HG02763 (cell line): ENCODE data around the gene CCL5.
A peak's percentile ranks its signal among the peaks of the same experiment; 100 is the strongest.
"Not testable (repeated sequence)": the region's sequence is repeated elsewhere in the genome, so short reads cannot be mapped to it uniquely, and the experiment has no call there.

Experiments
- ATAC-seq: cut with Tn5 transposase; IDR thresholded peaks from one replicate; pipeline ENCODE4 v1.9.1; 2021; ENCODE audit warnings: mild to moderate bottlenecking, moderate library complexity; ENCODE audit not compliant: unreplicated experiment

The CCL5 gene

DNA sequence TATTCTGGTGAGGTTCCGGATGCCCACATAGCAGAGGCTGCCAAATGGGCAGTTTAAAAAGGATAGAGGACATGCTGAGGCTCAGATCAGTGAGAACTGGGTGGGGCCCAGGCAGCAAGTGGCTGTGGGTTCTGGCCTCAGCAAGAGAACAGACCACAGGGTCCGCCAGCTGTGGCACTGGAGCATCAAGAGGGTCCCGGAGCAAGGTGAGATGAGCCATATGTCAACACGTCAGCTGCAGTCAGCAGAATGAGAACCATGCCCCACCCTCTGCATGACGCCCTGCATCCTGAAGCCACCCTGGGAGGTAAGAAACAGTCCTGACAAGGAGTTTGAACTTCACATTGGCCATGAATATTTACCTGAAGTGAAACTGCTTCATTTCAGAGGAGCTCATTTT lies 20.1 kb upstream of the CCL5 start:
- no peak for ATAC-seq

GRCh38 chr17:35898283-35899070 lies 18.3 kb upstream of the CCL5 start:
- no peak for ATAC-seq

DNA sequence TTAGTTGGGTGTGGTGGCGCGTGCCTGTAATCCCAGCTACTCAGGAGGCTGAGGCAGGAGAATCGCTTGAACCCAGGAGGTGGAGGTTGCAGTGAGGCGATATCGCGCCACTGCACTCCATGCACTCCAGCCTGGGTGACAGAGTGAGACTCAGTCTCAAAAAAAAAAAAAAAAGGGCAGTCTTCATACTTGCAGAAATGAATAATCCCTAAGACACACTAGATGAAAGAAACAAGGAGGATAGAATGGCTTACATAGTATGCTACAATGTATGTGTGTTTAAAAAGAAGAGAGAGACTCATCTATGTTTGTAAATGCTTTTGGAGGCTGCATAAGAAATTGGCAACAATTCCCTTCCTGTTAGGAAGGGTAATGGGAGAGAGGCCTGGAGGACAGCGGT lies 17.6 kb upstream of the CCL5 start:
- ATAC-seq: not testable (repeated sequence)

DNA sequence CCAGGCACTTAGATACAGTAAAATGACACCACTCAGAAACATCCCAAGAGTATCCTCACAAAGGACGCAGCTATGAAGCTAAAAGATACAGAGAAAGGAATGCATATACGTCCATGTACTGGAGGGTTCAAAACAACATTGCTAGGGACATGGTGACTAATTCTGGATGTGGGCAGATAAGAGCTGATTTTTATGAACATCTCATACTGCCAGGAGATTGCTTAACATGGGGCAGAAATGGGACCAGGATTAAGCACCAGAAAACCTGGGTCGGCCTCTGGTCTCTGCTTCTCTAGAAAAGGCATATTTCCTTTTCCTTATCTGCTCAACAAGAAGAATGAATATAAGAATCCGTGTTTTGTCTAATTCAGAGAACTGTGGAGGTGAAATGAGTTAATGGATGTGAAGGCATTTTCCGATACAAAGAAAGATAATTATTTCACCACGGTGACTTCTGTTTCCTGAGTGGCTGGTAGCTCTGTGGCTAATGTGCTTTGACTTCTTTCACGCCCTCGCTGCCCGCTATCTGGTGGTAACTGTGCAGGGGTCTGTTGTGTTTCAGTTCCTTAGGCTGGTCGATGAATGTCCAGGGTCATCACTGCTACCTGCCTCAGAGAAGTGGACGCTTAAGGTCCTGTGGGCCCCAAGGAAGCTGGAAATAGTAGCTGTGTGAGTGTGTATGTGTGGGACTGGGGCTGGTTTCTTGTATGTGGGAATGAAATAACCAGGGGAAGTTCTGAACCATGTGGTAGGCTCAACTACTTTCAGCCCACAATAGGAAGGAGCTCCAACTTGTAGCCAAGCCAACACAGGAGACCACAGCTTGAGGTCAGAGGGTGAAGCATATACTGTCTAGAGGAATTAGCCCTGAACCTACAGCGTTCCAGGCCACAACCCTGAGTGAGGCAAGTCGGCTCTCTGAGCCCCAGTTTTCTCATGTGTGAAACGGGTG lies 15.8 kb upstream of the CCL5 start:
- ATAC-seq: peak; percentile 43

GRCh38 chr17:35894206-35894605 lies 14.0 kb upstream of the CCL5 start:
- ATAC-seq: no peak

DNA sequence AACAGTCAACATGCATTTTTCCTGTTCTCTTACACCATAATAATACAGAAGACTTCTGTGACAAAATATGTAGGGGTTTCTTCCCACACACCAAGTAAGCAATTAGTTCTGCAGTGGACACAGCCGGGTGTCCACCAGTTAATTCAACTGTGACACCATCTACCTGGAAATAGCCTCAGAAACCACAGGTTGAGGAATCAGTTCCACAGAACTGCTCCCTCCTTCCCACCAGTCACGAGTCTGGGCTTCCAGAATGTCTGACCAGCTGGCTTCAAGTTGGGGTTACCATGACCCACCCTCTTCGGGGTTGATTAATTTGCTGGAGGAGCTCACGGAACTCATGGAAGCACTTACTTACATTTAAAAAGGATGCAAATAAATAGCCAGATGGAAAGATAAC lies 13.6 kb upstream of the CCL5 start:
- no peak for ATAC-seq

DNA sequence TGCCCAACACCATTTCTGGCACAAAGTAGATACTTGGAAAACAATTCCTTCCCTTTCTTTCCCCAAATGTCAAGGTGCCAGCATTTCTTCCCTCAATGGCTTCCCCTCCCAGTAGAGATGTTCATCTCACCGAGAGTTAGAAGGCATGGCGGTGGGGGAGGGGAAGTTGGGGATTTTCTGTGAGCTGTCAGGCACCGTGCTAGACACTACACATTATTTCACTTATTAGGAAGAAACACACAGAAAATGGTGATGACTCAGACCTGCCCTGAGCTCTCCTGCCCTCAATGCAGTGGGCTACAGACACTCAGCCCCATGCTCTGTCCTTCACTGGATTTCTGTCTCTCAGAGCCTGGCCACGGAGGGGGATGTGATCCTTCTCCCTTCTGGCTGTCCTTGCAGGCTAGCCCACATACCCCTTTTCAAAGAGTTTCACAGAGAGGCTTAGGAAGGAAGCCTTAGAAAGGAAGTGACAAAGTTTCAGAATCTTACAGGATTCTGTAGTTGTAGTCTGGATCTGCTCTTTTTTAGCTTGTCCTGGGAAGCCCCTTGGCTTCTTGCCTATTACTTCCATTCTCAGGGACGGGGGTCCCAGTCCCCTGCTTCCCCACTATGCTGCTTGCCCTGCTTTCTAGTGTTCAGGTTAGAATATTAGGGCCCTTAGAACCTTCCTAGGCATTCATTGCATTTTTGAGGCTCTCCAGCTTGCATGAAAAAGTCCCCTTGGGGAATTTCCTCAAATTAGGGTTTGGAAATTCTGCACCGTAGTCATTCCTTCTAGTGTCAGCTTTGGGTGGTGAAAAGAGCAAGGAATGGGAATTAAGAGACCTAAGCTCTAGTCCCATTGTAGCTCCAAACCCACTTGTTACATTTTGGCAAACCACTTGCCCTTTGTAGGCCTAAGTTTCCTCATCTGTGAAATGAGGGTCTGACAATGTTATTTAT lies 12.2 kb upstream of the CCL5 start:
- ATAC-seq: no peak

DNA sequence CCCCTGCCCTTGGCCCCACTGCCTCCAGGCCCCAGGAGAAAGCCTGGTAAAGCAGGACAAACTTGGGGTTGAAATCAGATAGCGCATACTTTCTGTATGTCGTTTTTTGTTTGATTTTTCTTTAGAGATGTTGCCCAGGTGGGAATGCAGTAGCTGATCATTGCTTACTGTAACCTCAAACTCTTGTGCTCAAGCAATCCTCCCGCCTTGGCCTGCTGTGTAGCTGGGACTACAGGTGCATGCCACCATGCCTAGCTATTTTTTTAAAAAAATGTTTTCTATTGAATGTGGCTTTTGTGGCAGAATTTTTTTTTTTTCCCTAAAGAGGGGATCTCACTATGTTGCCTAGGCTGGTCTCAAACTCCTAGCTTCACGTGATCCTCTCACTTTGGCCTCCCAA lies 11.1 kb upstream of the CCL5 start:
- no peak for ATAC-seq

DNA sequence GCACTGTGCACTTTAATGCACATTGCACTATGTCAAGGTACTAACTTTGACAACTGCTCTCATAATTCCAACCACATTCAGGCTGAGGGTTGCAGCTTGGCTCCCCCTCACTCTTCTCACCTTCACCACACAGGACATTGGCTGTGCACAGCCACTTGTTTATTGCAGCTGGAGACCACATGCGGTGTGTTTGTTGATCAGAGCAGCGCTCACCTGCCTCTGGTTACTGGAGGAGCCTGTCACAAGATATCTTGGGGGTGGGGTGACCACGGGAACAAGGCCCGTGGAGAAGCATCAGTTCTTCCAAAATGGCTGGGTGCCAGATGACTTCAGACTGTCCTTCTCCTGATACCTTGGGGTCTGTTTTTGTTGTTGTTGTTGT lies 10.6 kb upstream of the CCL5 start:
- ATAC-seq: no peak

DNA sequence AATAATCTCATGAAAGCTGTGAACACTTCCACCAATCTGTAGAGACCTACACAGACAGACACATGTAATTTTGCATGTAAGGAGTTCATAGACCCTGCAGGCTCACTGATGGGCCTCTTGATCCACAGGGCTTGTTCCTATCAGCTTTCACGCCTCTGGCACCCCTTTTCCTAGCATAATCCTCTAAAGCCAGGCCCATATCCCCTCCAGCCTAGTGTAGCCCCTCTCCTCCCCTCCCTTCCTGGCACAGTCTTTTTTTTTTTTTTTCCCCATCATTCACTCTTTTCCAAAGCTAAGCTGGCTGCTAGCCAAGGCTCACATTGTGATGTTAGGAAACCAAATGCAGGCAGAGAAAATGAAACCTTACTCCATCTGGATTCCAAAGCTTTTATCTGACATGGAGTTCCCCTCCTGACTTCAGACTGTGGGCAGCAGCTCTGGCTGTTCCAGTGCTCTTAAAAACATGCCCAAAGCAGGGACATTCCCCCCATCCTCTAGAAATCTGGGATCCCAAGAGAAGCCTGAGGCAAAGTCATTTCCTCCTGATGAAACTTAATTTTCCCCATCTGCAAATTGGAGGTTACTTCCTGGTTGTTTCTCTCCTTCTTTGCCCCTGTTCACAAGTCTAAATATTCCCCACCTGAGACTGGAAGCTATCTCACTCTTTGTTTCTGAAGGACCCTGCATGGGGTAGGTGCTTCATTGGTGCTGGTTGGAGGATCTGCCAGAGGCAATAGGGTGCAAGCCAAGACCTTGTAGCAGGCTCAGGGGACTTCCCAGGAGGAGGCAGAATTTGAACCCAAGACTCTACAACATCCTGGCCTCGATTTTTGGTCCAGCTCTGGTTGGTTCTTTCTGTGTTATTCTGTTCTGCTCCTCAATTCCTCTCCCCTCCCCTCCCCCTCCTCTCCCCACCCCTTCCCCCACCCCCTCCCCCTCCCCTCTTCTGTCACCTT lies 9.9 kb upstream of the CCL5 start:
- no peak for ATAC-seq

GRCh38 chr17:35889241-35889640 lies 9.1 kb upstream of the CCL5 start:
- no peak for ATAC-seq

- no peak for ATAC-seq
Observed at GRCh38 chr17:35878361-35878760, 1.8 kb downstream of the CCL5 start.

DNA sequence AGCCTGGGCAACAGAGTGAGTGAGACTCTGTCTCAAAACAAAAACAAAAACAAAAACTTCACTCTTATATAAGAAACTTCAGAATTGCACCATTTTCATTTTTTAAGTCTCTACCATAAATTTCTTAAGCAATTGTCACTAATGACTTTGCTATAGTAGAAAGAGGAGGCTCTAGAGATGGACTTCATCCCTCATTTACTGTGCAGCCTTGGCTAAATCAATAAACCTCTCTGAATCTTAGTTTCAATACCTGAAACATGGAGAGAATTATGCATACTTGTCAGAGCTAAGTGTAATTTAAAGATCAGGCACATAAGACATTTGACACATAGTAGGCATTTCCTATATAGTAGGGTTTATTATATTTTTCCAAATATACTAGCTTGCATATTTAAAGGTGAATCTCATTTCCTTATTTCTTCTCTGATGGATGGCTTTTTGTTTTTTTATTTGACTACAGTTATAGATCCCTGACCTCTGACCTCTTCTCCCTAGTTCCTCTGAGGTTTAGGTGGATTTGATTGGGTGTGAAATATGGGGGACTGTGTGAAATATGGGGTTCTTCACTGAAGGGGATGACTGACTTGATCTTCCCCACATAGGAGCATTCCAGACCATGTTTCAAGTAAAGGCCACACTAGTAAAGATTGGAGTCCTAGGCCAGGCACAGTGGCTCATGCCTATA lies 2.7 kb downstream of the CCL5 start:
- no peak for ATAC-seq

DNA sequence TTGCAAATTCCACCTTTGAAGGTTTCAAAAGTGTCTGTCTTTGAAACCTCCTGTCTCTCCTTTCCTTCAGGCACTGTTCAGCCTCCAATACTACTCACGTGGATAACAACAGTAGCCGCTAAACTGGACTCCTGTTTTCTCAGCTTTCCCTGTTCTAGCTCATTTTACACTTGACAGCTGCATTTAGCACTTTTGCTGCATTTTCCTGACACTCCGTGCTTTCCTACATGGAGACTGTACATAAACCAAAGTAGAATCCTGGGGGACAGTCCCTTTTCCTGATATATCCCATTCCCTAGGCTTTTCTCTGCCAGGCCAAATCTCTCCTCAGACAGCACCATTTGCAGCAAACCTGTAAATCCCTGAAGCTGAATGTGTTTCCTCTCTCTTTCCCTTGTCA lies 3.6 kb downstream of the CCL5 start:
- ATAC-seq: no peak

DNA sequence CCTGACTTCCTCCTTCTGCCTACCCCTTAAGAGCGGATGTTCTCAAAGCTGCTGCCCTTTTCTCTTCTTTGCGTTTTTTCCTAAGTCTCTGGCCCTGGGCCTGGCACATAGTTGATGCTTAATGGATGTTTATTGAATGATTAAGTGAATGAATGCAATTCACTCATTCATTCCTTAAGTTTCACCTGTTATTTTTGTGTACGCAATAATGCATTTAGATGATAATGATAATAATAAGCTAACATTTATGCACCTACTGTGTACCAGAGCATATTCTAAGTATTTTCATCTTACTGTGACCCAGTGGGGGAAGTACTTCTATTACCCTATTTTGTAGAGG lies 4.4 kb downstream of the CCL5 start:
- no peak for ATAC-seq

GRCh38 chr17:35875072-35875799 lies 4.9 kb downstream of the CCL5 start:
- ATAC-seq: no peak

GRCh38 chr17:35872196-35872980 lies 7.8 kb downstream of the CCL5 start:
- no peak for ATAC-seq
